ENCODE measurements around the gene LARGE2. TPM values are rescaled to one million over a fixed set of nuclear protein-coding genes. Genes with fewer than 3 reads are reported as not detected.

The LARGE2 gene
- total and polyA plus RNA-seq, 2 of the 13 experiments (the other 11 are each of a cell fraction or from before 2014, with no cell fraction given): 8.5 to 21.6 TPM

- TF ChIP-seq EZH2 (conservative IDR thresholded peaks at IDR 0.05; ENCODE audit: low read depth, low read length) (no peak), MXD3 (CRISPR knock-in tag; IDR thresholded peaks at IDR 0.05) (no peak), JUN (CRISPR knock-in tag; IDR thresholded peaks at IDR 0.05) (peak; percentile 57; the same call in 1 of the 2 replicates), PAXIP1 (CRISPR knock-in tag; conservative IDR thresholded peaks at IDR 0.05) (peak; percentile 58), KDM2A (CRISPR knock-in tag; IDR thresholded peaks at IDR 0.05; ENCODE audit: borderline replicate concordance, low read depth) (peak; percentile 55; the same call in 1 of the 2 replicates), ARHGAP35 (CRISPR knock-in tag; IDR thresholded peaks at IDR 0.05; ENCODE audit: borderline replicate concordance) (0 out of 2 replicates have a peak, but pooled peaks have one; percentile 22), ZNF367 (CRISPR knock-in tag; IDR thresholded peaks at IDR 0.05; ENCODE audit: borderline replicate concordance) (no peak), ZNF646 (CRISPR knock-in tag; IDR thresholded peaks at IDR 0.05) (no peak), ZNF746 (CRISPR knock-in tag; IDR thresholded peaks at IDR 0.05) (peak; percentile 81), ZNF816 (CRISPR knock-in tag; IDR thresholded peaks at IDR 0.05; ENCODE audit: borderline replicate concordance) (no peak; the same call in 1 of the 2 replicates), RFX3 (CRISPR knock-in tag; IDR thresholded peaks at IDR 0.05) (no peak), POLR2AphosphoS2 (IDR thresholded peaks at IDR 0.05; ENCODE audit: low read depth, low read length) (no peak), PTBP1 (IDR thresholded peaks at IDR 0.05; ENCODE audit: low read depth, low read length, poor library complexity, severe bottlenecking) (no peak), KDM4B (CRISPR knock-in tag; IDR thresholded peaks at IDR 0.05) (no peak), KDM6A (CRISPR knock-in tag; IDR thresholded peaks at IDR 0.05; ENCODE audit: low read depth) (no peak), SUZ12 (IDR thresholded peaks at IDR 0.05; ENCODE audit: low read depth, low read length) (no peak), RCOR2 (CRISPR knock-in tag; IDR thresholded peaks at IDR 0.05) (no peak), ZFP90 (CRISPR knock-in tag; IDR thresholded peaks at IDR 0.05; ENCODE audit: borderline replicate concordance) (0 out of 2 replicates have a peak, but pooled peaks have one; percentile 56), PAWR (CRISPR knock-in tag; IDR thresholded peaks at IDR 0.05; ENCODE audit: borderline replicate concordance) (no peak)
These were observed 663 bp upstream of the LARGE2 start (continued) for GRCh38 chr11:45921561-45922424.

All from HepG2 (cell line).